Measurements from ENCODE around the gene MAP10.

The MAP10 gene

DNA sequence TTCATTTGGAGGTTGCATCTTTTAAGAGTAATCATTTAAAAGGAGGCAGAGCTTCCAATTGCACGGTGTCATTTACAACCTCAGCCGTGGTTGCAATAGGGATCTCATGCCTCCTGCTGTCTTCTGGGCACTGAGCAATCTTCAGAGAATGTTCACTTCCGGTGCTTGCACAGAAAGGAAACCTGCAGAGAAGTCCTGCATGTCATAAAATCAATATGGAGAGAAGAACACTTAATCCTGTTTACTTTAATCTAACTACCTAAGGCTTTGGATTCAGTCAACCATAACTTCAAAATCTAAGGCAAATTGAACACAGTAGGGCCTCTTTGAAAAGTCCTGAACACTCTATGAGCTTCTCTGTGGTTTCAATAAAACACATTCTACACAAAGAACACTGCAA lies 11.3 kb upstream of the MAP10 start:
- no peak for FAIRE-seq
- peak; percentile 44 for DNase-seq (ENCODE audit: insufficient read length, low spot score)

DNA sequence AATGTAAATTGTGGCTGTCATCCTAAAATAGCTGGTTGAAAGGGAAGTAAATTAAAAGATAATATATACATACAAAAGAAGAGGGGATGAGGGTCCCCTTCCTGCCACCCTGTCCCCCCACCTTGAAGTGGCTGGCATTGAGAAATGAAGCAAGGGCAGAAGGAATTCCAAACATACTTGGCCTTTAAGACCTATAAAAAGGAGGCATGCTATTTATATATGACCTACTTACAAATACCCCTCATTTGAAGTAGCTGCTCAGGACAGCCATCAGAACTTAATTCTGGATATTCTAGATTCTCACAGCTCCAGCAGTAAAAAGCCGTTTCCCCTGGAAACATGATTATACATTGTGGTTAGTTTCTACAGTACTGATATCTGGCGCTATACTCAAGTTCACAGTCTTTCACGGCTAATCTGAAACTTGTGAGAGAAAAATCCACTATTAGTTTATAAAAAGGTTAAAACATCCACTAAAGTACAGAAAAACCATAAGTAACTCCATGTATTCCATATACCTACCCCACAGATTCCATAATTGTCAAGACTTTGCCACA lies 9.6 kb upstream of the MAP10 start:
- no peak for DNase-seq (ENCODE audit: insufficient read length, low spot score)
- no peak for FAIRE-seq

DNA sequence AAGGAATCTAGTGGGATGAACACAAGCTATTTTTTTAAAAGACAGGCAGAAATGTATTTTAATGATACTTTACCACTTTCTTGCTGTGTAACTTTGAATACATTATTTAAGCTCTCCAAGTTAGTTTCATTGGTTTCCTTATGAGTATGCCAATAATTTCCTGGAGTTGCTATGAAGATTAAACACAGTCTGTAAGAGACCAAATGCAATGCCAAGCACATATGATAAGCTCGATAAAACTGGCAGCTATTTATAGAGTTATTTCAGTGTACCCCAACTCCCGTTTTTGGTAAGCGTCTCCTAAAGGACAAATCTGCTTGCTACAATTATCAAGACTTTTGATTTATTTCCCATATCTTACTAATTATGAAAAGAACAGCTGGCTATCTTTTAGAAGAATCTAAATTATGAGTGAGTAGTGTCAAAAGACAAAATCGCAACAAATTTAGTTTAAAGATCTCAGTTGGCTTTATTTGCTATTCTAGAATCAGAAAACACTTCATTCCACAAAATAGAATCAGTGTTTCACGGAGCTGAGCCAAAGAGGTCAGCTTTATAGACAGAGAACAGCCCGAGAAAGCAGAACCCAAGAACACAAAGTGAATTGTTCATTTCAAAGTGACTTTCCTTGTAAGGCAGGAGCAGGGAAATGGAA lies 7.2 kb upstream of the MAP10 start:
- no peak for FAIRE-seq
- no peak for DNase-seq (ENCODE audit: insufficient read length, low spot score)

GRCh38 chr1:232798920-232799319 lies 6.3 kb upstream of the MAP10 start:
- FAIRE-seq (no peak), DNase-seq (ENCODE audit: insufficient read length, low spot score) (no peak)

GRCh38 chr1:232806186-232806510 lies 932 bp downstream of the MAP10 start:
- FAIRE-seq: no peak
- no peak for DNase-seq (ENCODE audit: insufficient read length, low spot score)

- FAIRE-seq: no peak
Measured at GRCh38 chr1:232810856-232811255, 5.6 kb downstream of the MAP10 start.

DNA sequence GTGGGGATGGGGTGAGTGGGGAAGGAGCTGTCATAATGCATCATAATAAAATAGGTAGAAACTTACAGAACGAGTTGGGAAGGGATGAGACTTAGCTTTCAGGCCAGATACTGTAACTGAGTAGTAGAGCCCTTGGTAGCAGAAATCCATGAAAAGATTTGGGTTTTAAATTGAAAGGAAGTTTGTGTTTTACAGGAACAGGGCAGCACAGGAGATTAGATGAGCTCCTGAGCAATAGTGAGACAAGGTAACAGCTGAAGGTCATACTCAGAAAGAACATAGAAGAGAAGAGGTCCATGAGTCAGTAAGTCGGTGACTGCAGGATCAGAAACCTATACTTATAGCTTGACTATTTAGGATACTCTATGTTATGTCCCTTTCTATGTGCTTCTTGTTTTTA lies 7.3 kb downstream of the MAP10 start:
- DNase-seq (ENCODE audit: insufficient read length, low spot score): no peak
- FAIRE-seq: no peak

More at GRCh38 chr1:232810856-232811255, 5.6 kb downstream of the MAP10 start:
- no peak for DNase-seq (ENCODE audit: insufficient read length, low spot score)

- DNase-seq (ENCODE audit: insufficient read length, low spot score) (no peak), FAIRE-seq (no peak)
Measured at GRCh38 chr1:232813097-232813496, 7.9 kb downstream of the MAP10 start.

DNA sequence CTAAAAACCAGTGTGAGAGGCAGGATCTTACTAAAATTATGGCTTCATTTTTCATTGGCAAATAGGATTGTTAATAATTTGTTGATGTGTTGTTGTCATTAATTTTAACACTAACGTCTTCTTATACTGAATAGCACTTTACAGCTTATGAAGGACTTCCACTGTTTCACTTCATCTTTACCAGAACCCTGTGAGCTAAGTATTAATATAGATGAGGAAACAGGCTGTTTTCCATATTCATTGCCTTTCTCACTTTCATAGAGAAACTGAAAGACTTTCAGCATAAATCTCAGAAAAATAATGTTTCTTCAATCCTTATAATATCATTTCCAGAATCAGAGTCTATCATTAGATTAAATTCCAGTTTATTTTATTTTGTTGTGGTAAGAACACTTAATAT lies 8.5 kb downstream of the MAP10 start:
- DNase-seq (ENCODE audit: insufficient read length, low spot score) (no peak), FAIRE-seq (no peak)

GRCh38 chr1:232816324-232816723 lies 11.1 kb downstream of the MAP10 start:
- no peak for FAIRE-seq
- no peak for DNase-seq (ENCODE audit: insufficient read length, low spot score)

GRCh38 chr1:232818040-232818439 lies 12.8 kb downstream of the MAP10 start:
- DNase-seq (ENCODE audit: insufficient read length, low spot score) (no peak), FAIRE-seq (no peak)

DNA sequence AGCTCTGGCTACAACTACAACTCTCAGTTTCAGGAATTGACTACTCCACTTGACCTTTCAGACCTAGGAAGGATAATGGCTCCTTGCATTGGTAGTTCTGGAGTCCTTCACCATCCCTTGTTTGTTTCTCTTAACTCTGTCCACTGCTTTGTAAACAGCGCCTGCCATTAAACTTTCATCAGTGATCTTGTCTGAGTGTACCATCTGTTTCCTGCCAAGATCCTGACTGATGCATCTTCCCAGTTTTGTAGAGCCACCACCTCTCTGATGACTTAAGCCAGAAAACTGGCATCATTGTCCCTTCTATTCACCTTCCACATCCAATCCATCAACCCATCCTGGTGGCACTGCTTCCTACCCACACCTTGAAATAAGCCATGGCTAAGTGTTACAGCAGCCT lies 15.2 kb downstream of the MAP10 start:
- DNase-seq (ENCODE audit: insufficient read length, low spot score): no peak
- no peak for FAIRE-seq

- DNase-seq (ENCODE audit: insufficient read length, low spot score): no peak
- no peak for FAIRE-seq
Measured at GRCh38 chr1:232822530-232822929, 17.3 kb downstream of the MAP10 start.

GRCh38 chr1:232826318-232826717 lies 21.1 kb downstream of the MAP10 start:
- no peak for FAIRE-seq
- DNase-seq (ENCODE audit: insufficient read length, low spot score): no peak

- FAIRE-seq (no peak), DNase-seq (ENCODE audit: insufficient read length, low spot score) (no peak)
Measured at GRCh38 chr1:232830661-232831060, 25.4 kb downstream of the MAP10 start.

DNA sequence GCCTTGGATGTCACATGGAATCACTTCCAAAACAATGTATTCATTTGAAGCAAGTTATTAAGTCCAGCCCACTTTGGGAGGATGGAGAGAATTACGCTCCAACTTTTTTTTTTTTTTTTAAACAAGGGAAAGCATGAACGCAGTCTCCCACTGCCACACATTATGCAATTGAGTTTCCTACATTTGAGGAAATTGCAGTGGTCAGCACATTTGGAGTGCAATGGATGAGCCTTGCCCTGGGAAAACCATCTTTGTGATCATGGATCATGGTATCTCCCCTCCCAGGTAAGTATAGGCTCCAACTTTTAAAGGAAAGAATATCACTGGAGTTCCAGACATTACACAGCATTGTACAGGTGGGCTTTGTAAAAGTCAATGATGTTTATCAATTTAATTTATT lies 26.7 kb downstream of the MAP10 start:
- DNase-seq (ENCODE audit: insufficient read length, low spot score): no peak
- FAIRE-seq: no peak

- no peak for FAIRE-seq
Measured at GRCh38 chr1:232834066-232834465, 28.9 kb downstream of the MAP10 start.

DNA sequence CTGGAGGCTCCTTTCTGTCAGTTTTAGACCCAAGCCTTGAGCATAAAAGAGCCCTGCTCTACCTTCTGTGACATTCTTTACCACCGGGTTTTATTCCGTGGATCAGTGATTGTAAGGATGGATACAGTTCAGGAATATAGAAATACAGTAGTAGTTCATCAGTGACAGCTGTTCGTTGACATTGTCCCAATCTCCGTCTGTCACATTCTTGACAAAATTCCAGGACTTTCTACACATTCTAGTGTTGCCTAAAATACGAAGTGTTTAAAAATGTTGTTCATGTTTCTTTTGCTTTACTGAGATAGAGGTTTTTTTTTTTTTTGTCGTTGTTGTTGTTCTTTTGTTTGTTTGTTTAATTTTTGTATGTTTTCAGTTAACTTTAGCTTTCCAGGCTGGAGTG lies 29.9 kb downstream of the MAP10 start:
- DNase-seq (ENCODE audit: insufficient read length, low spot score): no peak
- no peak for FAIRE-seq

More at GRCh38 chr1:232834066-232834465, 28.9 kb downstream of the MAP10 start:
- DNase-seq (ENCODE audit: insufficient read length, low spot score): no peak

DNA sequence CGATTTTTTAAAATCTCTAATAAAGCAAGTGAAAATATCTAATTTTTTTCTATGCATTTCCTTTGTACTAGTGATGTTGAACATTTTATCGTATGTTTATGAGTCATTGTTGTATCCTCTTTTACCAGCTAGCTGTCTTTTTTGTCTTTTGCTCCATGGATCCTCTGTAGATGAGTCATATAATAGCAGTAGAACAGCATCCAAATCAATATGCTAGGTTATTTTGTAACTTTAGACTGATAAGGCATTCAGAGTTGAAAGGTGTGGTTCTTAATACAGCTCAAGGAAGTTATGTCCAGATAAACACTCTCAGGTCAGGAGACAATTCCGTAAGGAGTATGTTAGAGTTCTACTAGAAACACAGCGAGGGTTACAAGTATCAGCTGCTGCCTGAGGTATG lies 31.9 kb downstream of the MAP10 start:
- FAIRE-seq: no peak
- DNase-seq (ENCODE audit: insufficient read length, low spot score): peak; percentile 7

DNA sequence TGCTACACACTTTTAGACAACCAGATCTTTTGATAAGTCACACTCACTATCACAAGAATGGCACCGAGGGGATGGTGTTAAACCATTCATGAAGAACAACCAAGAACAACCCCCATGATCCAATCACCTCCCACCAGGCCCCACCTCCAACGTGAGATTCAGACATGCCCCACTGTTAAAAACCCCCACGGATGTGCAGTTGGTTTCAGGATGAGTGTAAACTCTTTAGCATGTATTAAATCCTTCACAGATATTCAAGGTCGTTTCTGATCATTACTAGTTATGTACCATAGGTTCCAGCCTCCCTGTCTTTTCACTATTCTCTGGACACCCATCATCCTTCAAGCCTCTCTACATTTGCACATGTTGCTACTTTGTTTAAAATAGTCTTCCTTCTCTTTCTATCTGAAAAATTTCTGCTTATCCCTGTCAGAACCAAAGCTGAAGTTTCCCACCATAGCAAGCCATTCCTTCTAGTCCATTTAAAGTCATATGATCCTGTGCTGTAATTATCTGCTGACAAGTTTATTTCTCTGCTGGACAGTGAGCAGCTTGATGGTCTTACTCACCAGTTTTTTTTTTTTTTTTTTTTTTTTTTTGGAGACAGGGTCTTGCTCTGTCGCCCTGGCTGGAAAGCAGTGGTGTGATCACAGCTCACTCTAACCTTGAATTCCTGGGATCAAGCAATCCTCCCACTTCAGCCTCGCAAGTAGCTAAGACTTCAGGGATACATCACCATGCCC lies 36.8 kb downstream of the MAP10 start:
- DNase-seq (ENCODE audit: insufficient read length, low spot score): no peak
- FAIRE-seq: no peak

GRCh38 chr1:232844791-232845190 lies 39.6 kb downstream of the MAP10 start:
- no peak for FAIRE-seq
- DNase-seq (ENCODE audit: insufficient read length, low spot score): peak; percentile 7

DNA sequence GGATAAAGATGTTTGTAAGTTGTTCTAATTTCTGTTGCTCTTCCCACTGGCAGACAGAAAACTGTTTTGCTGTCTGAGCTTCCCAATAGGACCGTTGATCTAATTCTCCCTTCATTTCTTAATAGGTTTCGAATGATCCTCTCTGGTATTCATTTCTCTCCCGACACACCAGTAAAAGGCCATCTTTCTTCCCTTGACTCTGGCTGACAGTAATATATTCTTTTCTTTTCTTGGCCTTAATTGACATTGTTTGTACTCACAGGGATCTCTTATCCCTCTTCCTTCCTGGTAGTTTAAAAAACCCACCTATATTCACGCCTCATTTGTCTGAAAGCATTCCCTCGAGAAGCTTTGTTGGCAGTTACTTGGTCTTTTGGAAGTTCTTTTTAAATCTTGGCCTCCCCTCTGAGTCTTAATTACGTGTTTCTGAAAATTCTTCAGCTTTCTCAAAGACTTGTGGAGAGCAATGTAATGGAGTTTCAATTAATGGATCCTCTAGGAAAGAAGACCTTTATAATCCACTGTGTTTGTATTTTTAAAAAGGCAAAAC lies 40.3 kb downstream of the MAP10 start:
- DNase-seq (ENCODE audit: insufficient read length, low spot score): no peak
- FAIRE-seq: no peak

Data from HTR-8/SVneo (cell line).